ENCODE data around the gene LCOR.
"Not testable (repeated sequence)": the region's sequence is repeated elsewhere in the genome, so short reads cannot be mapped to it uniquely, and the experiment has no call there.

Gene LCOR

GRCh38 chr10:96840841-96841518 lies 8.9 kb downstream of the LCOR start:
- DNase-seq (ENCODE audit: low read depth), result no peak

DNA sequence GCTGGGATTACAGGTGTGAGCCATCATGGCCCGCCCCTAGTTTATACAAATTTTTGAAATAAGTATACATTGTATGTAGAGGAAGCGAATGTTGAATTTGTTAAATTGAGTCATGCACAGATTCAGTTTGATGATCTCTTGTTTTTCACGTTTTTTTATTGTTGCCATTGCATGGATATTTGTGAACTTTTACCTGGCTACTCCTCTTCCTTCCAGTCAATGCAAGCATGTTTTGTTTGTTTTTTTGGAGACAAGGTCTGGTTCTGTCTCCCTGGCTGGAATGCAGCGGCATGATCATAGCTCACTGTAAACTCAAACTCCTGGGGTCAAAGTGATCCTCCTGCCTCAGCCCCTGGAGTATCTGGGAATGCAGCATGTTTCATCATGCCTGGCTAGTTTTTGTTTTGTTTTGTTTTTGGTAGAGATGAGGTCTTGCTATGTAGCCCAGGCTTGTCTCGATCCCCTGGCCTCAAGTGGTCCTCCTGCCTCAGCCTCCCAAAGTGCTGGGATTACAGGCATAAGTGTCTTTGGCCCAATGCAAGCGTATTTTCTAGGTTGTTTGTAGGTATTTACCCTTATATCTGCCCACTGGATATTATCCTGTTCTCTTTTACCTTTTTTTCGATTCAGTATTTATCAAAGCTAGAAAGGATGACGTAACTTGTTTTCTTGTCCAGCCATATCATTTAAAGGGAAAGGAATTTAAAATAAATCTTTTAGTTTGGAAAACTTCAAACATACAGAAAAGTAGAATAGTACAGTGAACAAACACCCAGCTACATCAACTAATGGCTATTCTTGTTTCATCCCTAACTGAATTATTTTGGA lies 11.0 kb downstream of the LCOR start:
- no peak for DNase-seq (ENCODE audit: low read depth)

GRCh38 chr10:96843823-96844222 lies 11.7 kb downstream of the LCOR start:
- DNase-seq (ENCODE audit: low read depth), result no peak

- no peak for DNase-seq (ENCODE audit: low read depth)
These were observed 14.3 kb downstream of the LCOR start for GRCh38 chr10:96846395-96846794.

- DNase-seq (ENCODE audit: low read depth), result no peak
These were observed 14.8 kb downstream of the LCOR start for GRCh38 chr10:96846926-96847325.

DNA sequence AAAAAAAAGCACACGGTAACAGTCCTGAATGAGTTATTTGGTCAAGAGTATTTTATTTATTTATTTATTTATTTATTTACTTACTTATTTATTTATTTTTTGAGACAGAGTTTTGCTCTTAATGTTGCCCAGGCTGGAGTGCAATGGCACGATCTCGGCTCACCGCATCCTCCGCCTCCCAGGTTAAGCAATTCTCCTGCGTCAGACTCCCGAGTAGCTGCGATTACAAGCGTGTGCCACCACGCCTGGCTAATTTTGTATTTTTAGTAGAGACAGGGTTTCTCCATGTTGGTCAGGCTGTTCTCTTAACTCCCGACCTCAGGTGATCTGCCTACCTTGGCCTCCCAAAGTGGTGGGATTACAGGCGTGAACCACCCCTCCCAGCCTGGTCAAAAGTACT lies 15.3 kb downstream of the LCOR start:
- not testable (repeated sequence) for DNase-seq (ENCODE audit: low read depth)

DNA sequence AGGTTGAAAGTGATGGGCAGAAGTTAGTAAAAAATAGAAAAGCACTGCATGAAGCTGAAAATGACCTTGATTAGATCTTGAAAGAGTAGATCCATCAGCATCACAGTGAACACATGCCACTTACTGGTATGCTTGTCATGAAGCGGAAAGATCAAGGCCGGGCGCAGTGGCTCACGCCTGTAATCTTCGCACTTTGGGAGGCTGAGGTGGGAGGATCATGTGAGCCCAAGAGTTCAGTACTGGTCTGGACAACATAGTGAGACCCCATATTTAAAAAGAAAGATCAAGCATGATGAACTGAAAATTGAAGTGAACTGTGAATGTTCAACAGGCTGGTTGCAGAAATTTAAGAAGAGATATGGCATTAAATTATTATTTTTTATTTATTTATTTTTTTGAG lies 18.0 kb downstream of the LCOR start:
- DNase-seq (ENCODE audit: low read depth), result no peak

GRCh38 chr10:96850825-96851224 lies 18.7 kb downstream of the LCOR start:
- no peak for DNase-seq (ENCODE audit: low read depth)

DNA sequence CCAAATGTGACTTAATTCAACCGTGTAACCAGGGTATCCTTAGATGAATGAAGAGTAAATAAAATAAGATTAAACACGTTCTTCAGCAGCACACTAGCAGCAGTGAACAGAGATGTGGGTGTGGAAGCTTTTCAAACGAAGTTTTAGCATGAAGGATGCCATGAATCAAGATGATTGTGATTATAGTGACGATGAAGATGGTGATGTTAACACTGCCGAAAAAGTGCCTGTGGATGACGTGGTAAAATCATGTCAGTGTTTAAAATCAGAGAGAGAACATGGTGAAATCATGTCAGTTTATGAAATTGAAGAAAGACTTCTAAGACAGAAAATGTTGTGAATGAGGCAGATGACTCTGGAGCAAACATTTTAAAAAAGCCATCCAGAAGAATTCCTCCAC lies 19.2 kb downstream of the LCOR start:
- DNase-seq (ENCODE audit: low read depth), result no peak

DNA sequence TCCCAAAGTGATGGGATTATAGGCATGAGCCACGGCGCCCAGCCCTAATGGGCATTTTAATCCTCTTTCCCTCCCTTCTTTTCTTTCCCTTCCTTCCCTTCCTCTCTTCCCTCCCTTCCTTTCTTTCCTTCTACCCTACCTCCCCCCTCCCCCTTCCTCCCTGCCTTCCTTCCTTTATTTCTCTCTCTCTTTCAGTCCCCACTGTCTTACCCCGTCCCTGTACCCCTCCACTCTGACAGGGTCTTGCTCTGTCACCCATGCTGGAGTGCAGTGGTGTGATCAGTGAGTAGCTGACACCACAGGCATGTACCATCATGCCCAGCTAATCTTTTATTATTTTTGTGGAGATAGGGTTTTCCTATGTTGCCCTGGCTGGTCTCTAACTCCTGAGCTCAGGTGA lies 24.2 kb downstream of the LCOR start:
- DNase-seq (ENCODE audit: low read depth), result no peak

- no peak for DNase-seq (ENCODE audit: low read depth)
These were observed 25.4 kb downstream of the LCOR start for GRCh38 chr10:96857301-96858012.

- no peak for DNase-seq (ENCODE audit: low read depth)
These were observed 26.1 kb downstream of the LCOR start for GRCh38 chr10:96858038-96858705.

- no peak for DNase-seq (ENCODE audit: low read depth)
These were observed 26.6 kb downstream of the LCOR start for GRCh38 chr10:96858706-96859050.

- DNase-seq (ENCODE audit: low read depth), result no peak
These were observed 28.7 kb downstream of the LCOR start for GRCh38 chr10:96860631-96861277.

DNA sequence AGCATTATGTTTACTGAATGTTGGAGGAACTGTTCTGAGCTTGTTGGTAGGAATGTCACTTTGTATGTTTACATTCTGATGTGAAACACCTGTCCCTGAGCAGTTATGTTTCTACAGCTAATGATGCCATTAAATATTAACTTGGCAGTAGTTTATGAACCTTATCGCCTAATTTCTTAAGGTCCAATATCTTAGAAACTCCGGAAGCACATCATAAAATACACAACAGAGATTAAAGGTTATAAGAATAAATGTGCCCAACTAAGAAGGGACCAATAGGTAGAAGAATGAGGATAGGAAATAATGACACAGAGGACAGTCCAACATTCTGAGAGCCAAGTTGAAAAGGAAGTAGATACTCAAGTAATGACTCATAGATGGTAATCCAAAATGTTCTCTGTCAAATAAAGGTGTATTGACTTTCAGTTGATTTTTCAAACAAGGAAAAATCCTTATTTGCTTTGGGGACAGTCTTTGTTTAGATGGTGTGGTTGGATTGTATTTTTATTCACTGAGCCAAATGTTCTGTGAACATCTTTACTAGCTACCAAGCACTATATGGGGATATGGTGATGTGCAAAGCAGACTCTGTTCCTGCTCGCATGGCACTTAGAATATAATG lies 31.9 kb downstream of the LCOR start:
- DNase-seq (ENCODE audit: low read depth), result no peak

DNA sequence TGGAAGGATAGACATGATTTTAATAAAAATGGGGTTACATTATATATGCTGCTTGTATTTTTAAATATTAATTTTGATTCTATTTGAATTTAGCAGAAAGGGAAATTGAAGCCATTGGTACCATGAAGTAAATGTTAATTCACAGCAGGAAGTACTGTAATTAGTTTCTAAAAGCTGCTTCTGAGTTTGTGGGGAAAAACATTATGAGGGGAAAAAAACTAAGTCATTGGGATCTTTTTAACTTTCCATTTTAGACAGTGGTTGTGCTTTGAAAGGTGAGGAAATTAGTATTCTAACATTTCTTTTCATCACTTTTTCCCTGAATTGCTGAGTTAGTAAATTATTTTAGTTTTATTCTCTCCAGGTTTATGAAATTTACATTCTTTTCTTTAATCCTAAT lies 41.0 kb downstream of the LCOR start:
- DNase-seq (ENCODE audit: low read depth), result no peak

DNA sequence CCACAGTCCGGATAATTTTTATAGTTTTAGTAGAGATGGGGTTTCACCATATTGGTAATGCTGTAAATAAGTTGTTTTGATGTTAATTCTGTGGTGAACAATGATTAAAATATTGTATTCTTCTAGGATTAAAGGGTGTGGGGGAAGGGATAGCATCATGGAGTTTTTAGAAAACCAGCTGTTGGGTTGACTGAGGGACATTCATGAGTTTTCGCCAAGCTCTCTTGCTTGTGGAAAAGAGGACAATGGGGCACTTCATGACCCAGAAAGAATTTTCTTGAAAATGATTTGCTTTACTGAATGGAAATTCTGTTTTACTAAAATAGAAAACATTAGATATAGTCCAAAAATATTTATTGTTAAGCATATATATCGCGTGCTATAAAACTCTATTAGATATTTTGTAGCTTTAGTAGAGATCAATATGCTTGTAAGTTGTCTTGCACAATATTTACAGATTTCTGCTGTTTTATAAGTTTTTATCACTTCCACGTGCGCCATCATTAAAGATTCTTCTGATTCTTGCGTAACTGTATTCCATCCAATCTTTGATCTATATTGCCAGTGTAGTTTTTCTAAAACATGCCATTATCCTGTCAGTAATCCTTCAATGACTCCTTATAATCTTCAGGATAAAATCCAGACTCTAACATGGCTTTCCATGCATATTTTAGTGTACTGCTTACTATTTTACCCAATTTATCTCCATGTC lies 41.8 kb downstream of the LCOR start:
- DNase-seq (ENCODE audit: low read depth), result no peak

GRCh38 chr10:96878057-96878456 lies 46.0 kb downstream of the LCOR start:
- no peak for DNase-seq (ENCODE audit: low read depth)

GRCh38 chr10:96880575-96880974 lies 48.5 kb downstream of the LCOR start:
- DNase-seq (ENCODE audit: low read depth), result no peak

DNA sequence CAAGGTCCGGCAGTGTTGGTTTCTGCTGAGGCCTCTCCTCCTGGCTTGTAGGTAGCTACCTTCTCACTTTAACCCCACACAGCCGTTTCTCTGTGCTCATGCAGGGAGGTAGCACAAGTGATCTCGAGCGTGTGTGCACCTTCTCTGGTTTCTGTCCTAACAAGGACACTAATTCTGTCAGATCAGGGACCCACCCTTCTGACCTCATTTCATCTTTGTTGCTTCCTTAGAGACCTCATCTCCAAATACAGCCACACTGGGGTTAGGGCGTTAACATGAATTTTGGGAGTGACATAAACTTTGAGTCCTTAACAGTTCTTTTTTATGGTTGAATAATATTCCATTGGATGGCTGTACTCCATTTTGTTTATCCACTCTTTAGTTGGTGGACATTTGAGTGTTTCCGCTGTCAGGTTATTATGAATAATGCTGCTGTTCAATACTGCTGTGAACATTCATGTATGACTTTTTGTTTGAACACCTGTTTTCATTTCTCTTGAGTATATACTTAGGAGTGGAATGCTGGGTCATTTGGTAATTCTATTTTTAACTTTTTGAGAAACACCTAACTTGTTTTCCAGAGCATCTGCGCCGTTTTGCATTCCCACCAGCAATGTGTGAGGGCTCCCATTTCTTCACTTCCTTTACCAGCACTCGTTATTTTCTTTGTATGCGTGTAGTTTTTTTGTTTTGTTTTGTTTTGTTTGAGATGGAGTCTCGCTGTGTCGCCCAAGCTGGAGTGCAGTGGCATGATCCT lies 57.5 kb downstream of the LCOR start:
- DNase-seq (ENCODE audit: low read depth), result no peak
